WTC11 (cell line): ENCODE results near the gene PRKAG2. TPM values are rescaled to one million over a fixed set of nuclear protein-coding genes. Genes with fewer than 3 reads are reported as not detected.

Experiments used
- ATAC-seq: fragments of 200-7000 bp; cut with Tn5 transposase; 2 replicates; pipeline ENCODE4 v1.10.0; 2021; ENCODE audit warnings: mild to moderate bottlenecking, moderate library complexity
- CTCF ChIA-PET: fragments of 300-600 bp; sonication (Branson Sonifier 250); formaldehyde crosslinking; loops from one replicate; lab custom pipeline; 2021; ENCODE audit warnings: antibody characterized with exemption; lab: Charles Lee
- POLR2A ChIA-PET: fragments of 350-600 bp; sonication (Branson Sonifier 250); formaldehyde crosslinking; loops from one replicate; lab custom pipeline; 2021; ENCODE audit warnings: antibody characterized with exemption; lab: Charles Lee
- DNase-seq: peaks from one replicate; pipeline ENCODE4 v3.0.0; 2021; ENCODE audit warnings: low spot score
- H3K27ac Mint-ChIP-seq: 2 replicates; pipeline ENCODE4 v1.8.0; 2021; ENCODE audit warnings: mixed read lengths
- H3K27me3 Mint-ChIP-seq: 2 replicates; pipeline ENCODE4 v1.8.0; 2021; ENCODE audit warnings: low read depth, mild to moderate bottlenecking, moderate library complexity, mixed read lengths
- H3K36me3 Mint-ChIP-seq: 2 replicates; pipeline ENCODE4 v1.8.0; 2021; ENCODE audit warnings: mixed read lengths
- H3K4me1 Mint-ChIP-seq: 2 replicates; pipeline ENCODE4 v1.8.0; 2022; ENCODE audit warnings: mixed read lengths
- H3K4me3 Mint-ChIP-seq: 2 replicates; pipeline ENCODE4 v1.8.0; 2021; ENCODE audit warnings: mild to moderate bottlenecking, moderate library complexity, mixed read lengths
- H3K9me3 Mint-ChIP-seq: 2 replicates; pipeline ENCODE4 v1.8.0; 2021; ENCODE audit warnings: mixed read lengths
- CBFB ChIP-seq: sonication (generic); formaldehyde crosslinking; IDR thresholded peaks from 2 replicates; pipeline ENCODE4 v1.8.1; 2022; ENCODE audit warnings: mild to moderate bottlenecking, low read depth, missing genetic modification reagents
- ETV6 ChIP-seq: sonication (generic); formaldehyde crosslinking; IDR thresholded peaks from 2 replicates; pipeline ENCODE4 v1.8.1; 2022; ENCODE audit warnings: mild to moderate bottlenecking, missing genetic modification reagents
- GTF2I ChIP-seq: fragments of 250-450 bp; sonication (Bioruptor Pico); conservative IDR thresholded peaks from 2 replicates; pipeline ENCODE4 v1.4.0; 2021; ENCODE audit warnings: mild to moderate bottlenecking
- JAZF1 ChIP-seq: fragments of 250-450 bp; sonication (Bioruptor Pico); IDR thresholded peaks from 2 replicates; pipeline ENCODE4 v1.9.0; 2021; ENCODE audit warnings: moderate library complexity, mild to moderate bottlenecking, inconsistent platforms
- NR2C2 ChIP-seq: sonication (generic); formaldehyde crosslinking; IDR thresholded peaks from 2 replicates; pipeline ENCODE4 v1.8.0; 2022; ENCODE audit warnings: mild to moderate bottlenecking, missing genetic modification reagents
- PRRX2 ChIP-seq: fragments of 250-450 bp; sonication (Bioruptor Pico); IDR thresholded peaks from 2 replicates; pipeline ENCODE4 v1.8.0; 2021; ENCODE audit warnings: mild to moderate bottlenecking
- SMAD3 ChIP-seq: sonication (generic); formaldehyde crosslinking; IDR thresholded peaks from 2 replicates; pipeline ENCODE4 v1.8.0; 2022; ENCODE audit warnings: missing genetic modification reagents, mild to moderate bottlenecking, borderline replicate concordance
- TCF7 ChIP-seq: sonication (generic); formaldehyde crosslinking; IDR thresholded peaks from 2 replicates; pipeline ENCODE4 v1.8.0; 2022; ENCODE audit warnings: mild to moderate bottlenecking, low read depth, missing genetic modification reagents, moderate library complexity
- ZNF138 ChIP-seq: sonication (generic); formaldehyde crosslinking; conservative IDR thresholded peaks from 2 replicates; pipeline ENCODE4 v1.8.1; 2022; ENCODE audit warnings: mild to moderate bottlenecking, moderate library complexity, missing genetic modification reagents
- ZNF416 ChIP-seq: fragments of 250-450 bp; sonication (Bioruptor Pico); IDR thresholded peaks from 2 replicates; pipeline ENCODE4 v1.9.0; 2021; ENCODE audit warnings: mild to moderate bottlenecking, inconsistent platforms
- ZNF671 ChIP-seq: fragments of 250-450 bp; sonication (Bioruptor Pico); IDR thresholded peaks from 2 replicates; pipeline ENCODE4 v1.8.0; 2021; ENCODE audit warnings: mild to moderate bottlenecking
- total RNA-seq: library from RNA; stranded (reverse); gene quantifications from 3 replicates; pipeline ENCODE4 v1.2.3, GENCODE V29; 2021
- TF ChIP-seq, protein P1 (sequence below): sonication (generic); formaldehyde crosslinking; conservative IDR thresholded peaks from 2 replicates; pipeline ENCODE4 v1.8.1; 2023; ENCODE audit warnings: mild to moderate bottlenecking, low read depth, missing genetic modification reagents, moderate library complexity
- TF ChIP-seq, protein P2 (sequence below): fragments of 200-600 bp; IDR thresholded peaks from 2 replicates; pipeline ENCODE4 v1.8.0; 2022; ENCODE audit warnings: antibody characterized with exemption
- TF ChIP-seq, protein P3 (sequence below): sonication (generic); formaldehyde crosslinking; IDR thresholded peaks from 2 replicates; pipeline ENCODE4 v1.8.1; 2023; ENCODE audit warnings: mild to moderate bottlenecking, missing genetic modification reagents, moderate library complexity
- TF ChIP-seq, protein P4 (sequence below): sonication (generic); formaldehyde crosslinking; IDR thresholded peaks from 2 replicates; pipeline ENCODE4 v1.8.0; 2022; ENCODE audit warnings: missing genetic modification reagents
- TF ChIP-seq, protein P5 (sequence below): sonication (generic); formaldehyde crosslinking; IDR thresholded peaks from 2 replicates; pipeline ENCODE4 v1.8.0; 2022; ENCODE audit warnings: mild to moderate bottlenecking, missing genetic modification reagents
- TF ChIP-seq, protein P6 (sequence below): sonication (generic); formaldehyde crosslinking; IDR thresholded peaks from 2 replicates; pipeline ENCODE4 v1.8.1; 2022; ENCODE audit warnings: low read depth, mild to moderate bottlenecking, moderate library complexity, missing genetic modification reagents, borderline replicate concordance
- TF ChIP-seq, protein P7 (sequence below): fragments of 250-450 bp; sonication (Bioruptor Pico); IDR thresholded peaks from 2 replicates; pipeline ENCODE4 v1.9.0; 2021; ENCODE audit warnings: mild to moderate bottlenecking
- TF ChIP-seq, protein P8 (sequence below): sonication (generic); formaldehyde crosslinking; IDR thresholded peaks from 2 replicates; pipeline ENCODE4 v1.8.1; 2023; ENCODE audit warnings: mild to moderate bottlenecking, missing genetic modification reagents

PRKAG2 gene
- total RNA-seq, 1 experiment from 2014 or later: 20.3 TPM

DNA sequence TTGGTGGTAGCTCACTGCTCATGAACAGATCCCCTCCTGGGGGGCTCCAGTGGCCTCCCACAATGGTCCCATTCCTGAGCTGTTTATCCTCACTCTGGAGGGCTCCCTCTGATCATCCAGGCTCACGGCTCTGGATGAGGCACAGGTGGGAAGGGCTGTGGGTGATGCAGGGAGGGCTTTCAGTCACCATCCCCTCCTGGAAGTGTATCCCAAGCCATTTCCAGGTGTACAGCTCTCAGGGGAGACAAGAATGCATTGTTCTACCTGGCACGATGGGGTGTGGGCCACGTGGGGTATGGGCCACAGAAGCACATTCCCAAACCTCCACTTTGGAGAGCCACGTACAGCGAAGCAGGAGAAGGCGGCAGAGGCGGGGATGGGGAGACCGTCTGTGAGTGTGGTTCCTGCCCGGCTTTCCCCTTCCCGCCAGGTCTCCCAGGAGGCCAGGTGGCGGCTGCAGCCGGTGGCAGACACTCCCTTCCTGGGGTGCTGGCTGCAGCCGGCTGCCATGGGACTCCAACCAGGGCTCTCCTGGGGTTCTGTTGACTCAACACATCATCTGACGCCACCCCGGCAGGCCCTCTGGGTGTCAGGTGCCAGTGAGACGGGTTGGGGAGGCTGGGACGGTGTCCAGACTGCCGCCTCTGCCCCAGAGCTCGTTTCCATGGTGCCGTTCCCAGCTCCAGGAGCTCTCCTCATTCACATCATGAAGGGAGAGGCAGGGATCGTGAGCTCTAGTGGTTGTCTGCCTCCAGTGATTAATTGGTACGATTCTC lies 187.5 kb downstream of the PRKAG2 start:
- Mint-ChIP-seq H3K9me3 (no peaks in the 10 kb centered on the region), H3K4me1 (peaks cover 32% of the 10 kb centered on the region), H3K36me3 (no peaks in the 10 kb centered on the region), H3K4me3 (no peak overlapping the region), H3K27me3 (peaks cover 4% of the 10 kb centered on the region), H3K27ac (peak overlapping the region; percentile 3; the same call in 1 of the 2 replicates)
- ATAC-seq: no peak
- POLR2A ChIA-PET: interaction anchor here (0.6 kb wide), 1 partner anchor 248 kb away, joined by 4 read pairs; no protein-coding TSS in a partner anchor
- no peak for DNase-seq
- TF ChIP-seq, protein P1, sequence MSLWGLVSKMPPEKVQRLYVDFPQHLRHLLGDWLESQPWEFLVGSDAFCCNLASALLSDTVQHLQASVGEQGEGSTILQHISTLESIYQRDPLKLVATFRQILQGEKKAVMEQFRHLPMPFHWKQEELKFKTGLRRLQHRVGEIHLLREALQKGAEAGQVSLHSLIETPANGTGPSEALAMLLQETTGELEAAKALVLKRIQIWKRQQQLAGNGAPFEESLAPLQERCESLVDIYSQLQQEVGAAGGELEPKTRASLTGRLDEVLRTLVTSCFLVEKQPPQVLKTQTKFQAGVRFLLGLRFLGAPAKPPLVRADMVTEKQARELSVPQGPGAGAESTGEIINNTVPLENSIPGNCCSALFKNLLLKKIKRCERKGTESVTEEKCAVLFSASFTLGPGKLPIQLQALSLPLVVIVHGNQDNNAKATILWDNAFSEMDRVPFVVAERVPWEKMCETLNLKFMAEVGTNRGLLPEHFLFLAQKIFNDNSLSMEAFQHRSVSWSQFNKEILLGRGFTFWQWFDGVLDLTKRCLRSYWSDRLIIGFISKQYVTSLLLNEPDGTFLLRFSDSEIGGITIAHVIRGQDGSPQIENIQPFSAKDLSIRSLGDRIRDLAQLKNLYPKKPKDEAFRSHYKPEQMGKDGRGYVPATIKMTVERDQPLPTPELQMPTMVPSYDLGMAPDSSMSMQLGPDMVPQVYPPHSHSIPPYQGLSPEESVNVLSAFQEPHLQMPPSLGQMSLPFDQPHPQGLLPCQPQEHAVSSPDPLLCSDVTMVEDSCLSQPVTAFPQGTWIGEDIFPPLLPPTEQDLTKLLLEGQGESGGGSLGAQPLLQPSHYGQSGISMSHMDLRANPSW: no peak
- TF ChIP-seq CBFB (CRISPR knock-in tag): no peak
- TF ChIP-seq ZNF671 (CRISPR knock-in tag): no peak
- TF ChIP-seq, protein P2, sequence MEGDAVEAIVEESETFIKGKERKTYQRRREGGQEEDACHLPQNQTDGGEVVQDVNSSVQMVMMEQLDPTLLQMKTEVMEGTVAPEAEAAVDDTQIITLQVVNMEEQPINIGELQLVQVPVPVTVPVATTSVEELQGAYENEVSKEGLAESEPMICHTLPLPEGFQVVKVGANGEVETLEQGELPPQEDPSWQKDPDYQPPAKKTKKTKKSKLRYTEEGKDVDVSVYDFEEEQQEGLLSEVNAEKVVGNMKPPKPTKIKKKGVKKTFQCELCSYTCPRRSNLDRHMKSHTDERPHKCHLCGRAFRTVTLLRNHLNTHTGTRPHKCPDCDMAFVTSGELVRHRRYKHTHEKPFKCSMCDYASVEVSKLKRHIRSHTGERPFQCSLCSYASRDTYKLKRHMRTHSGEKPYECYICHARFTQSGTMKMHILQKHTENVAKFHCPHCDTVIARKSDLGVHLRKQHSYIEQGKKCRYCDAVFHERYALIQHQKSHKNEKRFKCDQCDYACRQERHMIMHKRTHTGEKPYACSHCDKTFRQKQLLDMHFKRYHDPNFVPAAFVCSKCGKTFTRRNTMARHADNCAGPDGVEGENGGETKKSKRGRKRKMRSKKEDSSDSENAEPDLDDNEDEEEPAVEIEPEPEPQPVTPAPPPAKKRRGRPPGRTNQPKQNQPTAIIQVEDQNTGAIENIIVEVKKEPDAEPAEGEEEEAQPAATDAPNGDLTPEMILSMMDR: no peak
- TF ChIP-seq, protein P3, sequence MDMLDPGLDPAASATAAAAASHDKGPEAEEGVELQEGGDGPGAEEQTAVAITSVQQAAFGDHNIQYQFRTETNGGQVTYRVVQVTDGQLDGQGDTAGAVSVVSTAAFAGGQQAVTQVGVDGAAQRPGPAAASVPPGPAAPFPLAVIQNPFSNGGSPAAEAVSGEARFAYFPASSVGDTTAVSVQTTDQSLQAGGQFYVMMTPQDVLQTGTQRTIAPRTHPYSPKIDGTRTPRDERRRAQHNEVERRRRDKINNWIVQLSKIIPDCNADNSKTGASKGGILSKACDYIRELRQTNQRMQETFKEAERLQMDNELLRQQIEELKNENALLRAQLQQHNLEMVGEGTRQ (CRISPR knock-in tag): no peak
- no peak for TF ChIP-seq ETV6 (CRISPR knock-in tag)
- TF ChIP-seq, protein P4, sequence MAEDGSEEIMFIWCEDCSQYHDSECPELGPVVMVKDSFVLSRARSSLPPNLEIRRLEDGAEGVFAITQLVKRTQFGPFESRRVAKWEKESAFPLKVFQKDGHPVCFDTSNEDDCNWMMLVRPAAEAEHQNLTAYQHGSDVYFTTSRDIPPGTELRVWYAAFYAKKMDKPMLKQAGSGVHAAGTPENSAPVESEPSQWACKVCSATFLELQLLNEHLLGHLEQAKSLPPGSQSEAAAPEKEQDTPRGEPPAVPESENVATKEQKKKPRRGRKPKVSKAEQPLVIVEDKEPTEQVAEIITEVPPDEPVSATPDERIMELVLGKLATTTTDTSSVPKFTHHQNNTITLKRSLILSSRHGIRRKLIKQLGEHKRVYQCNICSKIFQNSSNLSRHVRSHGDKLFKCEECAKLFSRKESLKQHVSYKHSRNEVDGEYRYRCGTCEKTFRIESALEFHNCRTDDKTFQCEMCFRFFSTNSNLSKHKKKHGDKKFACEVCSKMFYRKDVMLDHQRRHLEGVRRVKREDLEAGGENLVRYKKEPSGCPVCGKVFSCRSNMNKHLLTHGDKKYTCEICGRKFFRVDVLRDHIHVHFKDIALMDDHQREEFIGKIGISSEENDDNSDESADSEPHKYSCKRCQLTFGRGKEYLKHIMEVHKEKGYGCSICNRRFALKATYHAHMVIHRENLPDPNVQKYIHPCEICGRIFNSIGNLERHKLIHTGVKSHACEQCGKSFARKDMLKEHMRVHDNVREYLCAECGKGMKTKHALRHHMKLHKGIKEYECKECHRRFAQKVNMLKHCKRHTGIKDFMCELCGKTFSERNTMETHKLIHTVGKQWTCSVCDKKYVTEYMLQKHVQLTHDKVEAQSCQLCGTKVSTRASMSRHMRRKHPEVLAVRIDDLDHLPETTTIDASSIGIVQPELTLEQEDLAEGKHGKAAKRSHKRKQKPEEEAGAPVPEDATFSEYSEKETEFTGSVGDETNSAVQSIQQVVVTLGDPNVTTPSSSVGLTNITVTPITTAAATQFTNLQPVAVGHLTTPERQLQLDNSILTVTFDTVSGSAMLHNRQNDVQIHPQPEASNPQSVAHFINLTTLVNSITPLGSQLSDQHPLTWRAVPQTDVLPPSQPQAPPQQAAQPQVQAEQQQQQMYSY (CRISPR knock-in tag): no peak
- TF ChIP-seq JAZF1 (CRISPR knock-in tag): no peak
- no peak for TF ChIP-seq PRRX2 (CRISPR knock-in tag)
- TF ChIP-seq, protein P5, sequence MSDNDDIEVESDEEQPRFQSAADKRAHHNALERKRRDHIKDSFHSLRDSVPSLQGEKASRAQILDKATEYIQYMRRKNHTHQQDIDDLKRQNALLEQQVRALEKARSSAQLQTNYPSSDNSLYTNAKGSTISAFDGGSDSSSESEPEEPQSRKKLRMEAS (CRISPR knock-in tag): no peak
- TF ChIP-seq, protein P6, sequence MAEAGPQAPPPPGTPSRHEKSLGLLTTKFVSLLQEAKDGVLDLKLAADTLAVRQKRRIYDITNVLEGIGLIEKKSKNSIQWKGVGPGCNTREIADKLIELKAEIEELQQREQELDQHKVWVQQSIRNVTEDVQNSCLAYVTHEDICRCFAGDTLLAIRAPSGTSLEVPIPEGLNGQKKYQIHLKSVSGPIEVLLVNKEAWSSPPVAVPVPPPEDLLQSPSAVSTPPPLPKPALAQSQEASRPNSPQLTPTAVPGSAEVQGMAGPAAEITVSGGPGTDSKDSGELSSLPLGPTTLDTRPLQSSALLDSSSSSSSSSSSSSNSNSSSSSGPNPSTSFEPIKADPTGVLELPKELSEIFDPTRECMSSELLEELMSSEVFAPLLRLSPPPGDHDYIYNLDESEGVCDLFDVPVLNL (CRISPR knock-in tag): no peak
- TF ChIP-seq ZNF416: no peak
- no peak for TF ChIP-seq ZNF138 (CRISPR knock-in tag)
- TF ChIP-seq, protein P7, sequence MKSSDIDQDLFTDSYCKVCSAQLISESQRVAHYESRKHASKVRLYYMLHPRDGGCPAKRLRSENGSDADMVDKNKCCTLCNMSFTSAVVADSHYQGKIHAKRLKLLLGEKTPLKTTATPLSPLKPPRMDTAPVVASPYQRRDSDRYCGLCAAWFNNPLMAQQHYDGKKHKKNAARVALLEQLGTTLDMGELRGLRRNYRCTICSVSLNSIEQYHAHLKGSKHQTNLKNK: no peak
- TF ChIP-seq SMAD3 (CRISPR knock-in tag): no peak
- no peak for TF ChIP-seq GTF2I (CRISPR knock-in tag)
- TF ChIP-seq NR2C2 (CRISPR knock-in tag): no peak
- TF ChIP-seq TCF7 (CRISPR knock-in tag): no peak
- TF ChIP-seq, protein P8, sequence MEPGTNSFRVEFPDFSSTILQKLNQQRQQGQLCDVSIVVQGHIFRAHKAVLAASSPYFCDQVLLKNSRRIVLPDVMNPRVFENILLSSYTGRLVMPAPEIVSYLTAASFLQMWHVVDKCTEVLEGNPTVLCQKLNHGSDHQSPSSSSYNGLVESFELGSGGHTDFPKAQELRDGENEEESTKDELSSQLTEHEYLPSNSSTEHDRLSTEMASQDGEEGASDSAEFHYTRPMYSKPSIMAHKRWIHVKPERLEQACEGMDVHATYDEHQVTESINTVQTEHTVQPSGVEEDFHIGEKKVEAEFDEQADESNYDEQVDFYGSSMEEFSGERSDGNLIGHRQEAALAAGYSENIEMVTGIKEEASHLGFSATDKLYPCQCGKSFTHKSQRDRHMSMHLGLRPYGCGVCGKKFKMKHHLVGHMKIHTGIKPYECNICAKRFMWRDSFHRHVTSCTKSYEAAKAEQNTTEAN (CRISPR knock-in tag): no peak
- CTCF ChIA-PET: interaction anchor here (2.7 kb wide), 1 partner anchor 47 kb away, joined by 7 read pairs; no protein-coding TSS in a partner anchor
